Globus pallidus (tissue), 1 donor: ENCODE data around the gene ATP1B1.
"Not testable (repeated sequence)": the region's sequence is repeated elsewhere in the genome, so short reads cannot be mapped to it uniquely, and the experiment has no call there.

Experiments used
- DNase-seq: peaks from one replicate; pipeline ENCODE4 v3.0.0-alpha.2; 2015; ENCODE audit warnings: low spot score

ATP1B1 gene

DNA sequence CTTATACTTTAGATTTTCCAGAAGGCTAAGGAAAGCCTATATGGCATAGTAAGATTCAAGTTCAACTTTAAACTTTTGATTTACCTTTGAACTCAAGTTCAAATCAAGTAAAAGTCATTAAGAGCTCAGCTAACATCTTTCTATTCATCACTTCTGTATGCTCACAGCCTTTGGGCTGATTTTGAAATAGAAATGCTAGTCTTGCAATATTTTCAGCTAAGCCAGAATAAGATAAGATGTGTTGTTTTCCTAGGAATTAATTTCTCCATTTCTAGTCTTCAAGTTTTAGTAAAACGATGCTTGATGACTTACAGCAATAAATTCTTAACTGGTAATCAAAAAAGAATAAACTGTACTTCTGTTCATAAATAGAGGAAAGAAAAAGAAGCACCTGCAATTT is 35.6 kb downstream of the ATP1B1 start:
- no peak for DNase-seq

DNA sequence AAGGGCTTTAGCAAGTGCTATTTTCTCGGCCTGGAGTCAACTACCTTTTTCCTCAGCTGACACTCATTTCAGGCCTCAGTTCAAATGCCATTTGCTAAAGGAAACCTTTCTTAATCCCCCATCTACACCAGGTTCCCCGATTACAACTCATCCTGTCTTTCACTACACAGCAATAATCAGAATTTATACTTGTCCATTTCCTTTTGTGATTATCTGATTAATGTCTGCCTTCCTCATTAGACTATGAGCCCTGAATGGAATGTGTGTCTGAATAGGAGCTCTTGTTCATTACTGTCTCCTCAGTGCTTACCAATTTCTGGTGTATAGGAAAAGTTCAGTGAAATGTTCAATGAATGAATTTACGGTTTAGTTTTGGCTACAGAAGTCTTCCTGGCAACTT is 36.9 kb downstream of the ATP1B1 start:
- DNase-seq = no peak

DNA sequence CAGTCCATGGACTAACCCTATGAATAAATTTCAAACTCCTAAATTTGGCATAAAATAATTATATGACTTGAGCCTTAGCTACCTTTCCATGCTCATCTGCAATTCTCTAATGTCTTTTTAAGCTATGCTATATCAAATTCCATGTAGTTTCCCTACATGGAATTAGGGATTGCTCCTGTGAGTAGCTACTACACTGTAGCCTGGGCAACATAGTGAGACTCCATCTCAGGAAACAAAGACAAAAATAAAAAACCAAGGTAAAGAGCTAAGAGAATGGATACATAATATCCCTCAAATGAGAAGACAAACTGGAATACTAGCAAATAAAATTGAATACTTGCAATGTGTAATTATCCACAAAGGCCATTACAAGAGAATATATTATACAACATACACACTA is 37.5 kb downstream of the ATP1B1 start:
- no peak for DNase-seq

DNA sequence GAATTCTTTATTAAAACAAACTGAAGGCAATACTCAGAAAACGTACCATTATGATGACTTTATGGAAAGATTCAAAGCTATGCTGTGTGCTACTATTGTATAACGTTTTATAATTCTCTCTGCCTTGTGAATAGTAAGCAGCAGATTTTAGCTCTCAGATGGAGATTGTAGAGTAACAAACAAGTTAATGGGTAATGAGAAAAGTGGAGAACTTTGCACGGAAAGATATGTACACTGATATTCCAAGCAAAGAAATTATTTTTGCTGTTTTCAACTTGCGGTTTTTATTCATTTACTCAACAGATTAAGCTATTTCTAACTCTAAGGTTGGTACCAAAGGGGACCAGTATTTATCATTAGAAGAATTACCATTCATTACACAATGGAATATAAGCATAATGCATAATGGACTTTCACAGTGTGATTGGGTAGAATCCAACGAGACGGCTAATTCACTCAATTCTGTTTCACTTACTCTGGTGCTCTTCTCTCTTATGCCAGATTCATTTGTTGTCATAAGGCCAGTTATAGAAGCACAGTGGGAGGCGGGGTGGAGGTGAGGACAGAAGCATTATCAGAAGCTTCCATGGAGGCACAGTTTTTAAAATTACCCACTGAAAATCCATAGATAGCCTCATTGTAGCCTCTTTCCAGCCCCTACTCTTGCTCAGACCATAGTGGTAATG is 38.6 kb downstream of the ATP1B1 start:
- peak; percentile 37 for DNase-seq

DNA sequence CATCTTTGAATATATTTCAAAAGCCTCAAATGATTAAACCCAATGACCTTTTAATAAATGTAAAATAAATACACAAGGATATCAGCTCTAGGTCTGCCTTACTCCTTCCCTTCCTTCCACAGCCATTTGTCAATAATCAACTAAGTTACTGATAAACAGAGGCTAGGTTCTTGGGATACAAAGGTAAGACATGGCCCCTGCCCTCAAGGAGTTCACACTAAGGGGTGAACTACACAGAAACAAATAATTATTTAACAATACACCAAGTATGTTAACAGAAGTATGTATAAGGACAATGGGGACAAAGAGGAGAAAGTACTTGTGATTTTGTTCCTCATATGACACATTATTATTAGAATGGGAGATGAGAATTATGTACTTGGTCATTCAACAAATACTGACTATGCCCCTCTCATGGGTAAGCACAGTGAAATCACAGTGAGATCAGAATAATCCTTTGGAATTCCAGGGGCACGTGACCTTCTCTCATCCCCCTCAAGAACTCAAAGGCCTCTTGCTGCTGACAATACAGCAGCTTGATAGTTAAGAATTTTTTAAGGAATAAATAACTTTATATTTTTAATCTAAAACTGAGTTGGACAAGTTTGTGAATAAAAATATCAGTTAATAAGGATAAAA is 40.2 kb downstream of the ATP1B1 start:
- DNase-seq = no peak

DNA sequence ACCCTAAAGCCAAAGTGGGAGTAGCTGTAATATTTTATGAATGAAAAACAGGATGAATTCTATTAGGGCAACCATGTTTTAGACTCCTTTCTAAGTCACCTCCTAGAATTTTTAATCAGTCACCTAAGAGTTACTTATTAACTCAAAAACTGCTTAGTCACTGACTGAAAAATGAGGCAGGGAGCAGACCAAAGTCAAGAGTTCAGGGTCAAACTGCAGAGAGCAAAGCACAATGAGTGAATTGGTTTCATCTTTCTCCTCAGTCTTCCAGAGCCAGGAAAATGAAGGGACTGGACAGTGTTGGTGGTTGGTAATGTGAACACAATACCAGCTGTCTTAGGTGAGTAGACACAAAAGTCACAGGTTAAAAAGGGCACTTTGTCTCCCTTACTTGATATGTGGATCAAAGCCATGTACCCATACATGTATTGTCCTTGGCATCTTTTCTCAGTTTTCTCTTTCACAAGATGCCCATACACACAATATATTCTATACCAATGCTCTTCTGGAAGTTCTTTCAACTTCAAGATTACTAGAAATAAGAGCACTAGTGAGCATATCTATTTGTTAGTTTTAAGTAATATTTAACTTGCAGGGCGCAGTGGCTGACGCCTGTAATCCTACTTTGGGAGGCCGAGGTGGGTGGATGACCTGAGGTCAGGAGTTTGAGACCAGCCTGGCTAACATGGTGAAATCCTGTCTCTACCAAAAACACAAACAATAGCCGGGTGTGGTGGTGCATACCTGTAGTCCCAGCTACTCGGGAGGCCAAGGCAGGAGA is 42.2 kb downstream of the ATP1B1 start:
- DNase-seq = no peak

DNA sequence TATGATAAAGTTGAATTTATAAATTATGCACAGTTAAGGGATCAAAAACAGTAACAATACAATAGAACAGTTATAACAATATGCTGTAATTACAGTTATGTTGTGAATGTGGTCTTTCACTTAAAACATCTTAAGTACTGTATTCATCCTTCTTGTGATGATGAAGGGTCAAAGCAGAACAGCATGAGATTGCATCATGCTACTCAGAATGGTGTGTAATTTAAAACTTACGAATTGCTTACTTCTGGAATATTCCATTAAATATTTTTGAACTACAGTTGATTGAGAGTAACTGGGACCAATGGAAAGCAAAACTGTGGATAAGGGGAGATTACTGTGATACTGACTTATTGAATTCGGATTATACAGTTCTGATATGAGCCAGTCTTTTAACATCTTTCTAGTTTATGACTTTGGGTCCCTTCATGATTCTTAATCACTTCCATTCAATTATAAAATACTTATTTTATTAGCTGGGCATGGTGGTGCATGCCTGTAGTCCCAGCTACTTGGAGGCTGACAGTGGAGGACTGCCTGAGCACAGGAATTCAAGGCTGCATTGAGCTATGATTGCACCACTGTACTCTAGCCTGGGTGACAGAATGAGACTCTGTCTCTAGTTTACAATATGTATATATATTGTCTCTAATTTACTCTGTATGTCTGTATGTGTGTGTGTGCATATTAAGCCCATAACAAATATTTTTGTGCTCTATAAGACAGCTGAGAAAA is 43.2 kb downstream of the ATP1B1 start:
- no peak for DNase-seq

DNA sequence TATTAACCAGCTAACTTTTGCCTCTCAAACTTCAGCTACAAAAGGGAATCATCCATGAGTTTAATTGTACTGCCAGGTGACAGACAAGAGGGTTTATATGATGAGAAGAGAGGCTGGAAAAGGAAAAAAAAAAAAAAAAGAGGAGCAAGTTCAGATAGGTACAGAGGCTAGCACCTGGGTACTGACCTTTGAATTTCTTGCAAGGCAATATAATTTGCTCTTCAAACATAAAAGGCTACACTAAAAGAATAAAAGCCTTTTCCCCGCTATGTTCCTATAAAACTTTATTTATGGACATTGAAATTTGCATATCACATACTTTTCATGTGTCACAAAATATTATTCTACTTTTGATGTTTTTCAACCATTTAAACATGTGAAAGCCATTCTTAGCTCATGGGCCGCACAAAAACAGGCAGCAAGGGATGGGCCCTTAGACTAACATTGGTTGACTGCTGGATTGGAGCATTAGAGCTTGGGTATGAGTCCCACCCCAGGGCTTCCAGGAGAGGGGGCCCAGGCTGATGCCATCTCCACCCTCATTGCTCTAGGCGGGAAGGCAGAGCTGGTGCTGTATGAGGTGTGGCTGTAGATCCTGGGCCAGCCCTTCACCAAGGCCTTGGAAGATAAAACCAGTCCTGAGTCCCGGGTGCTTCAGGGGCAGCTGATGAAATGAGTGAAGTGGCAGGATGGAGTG is 44.3 kb downstream of the ATP1B1 start:
- DNase-seq = no peak

DNA sequence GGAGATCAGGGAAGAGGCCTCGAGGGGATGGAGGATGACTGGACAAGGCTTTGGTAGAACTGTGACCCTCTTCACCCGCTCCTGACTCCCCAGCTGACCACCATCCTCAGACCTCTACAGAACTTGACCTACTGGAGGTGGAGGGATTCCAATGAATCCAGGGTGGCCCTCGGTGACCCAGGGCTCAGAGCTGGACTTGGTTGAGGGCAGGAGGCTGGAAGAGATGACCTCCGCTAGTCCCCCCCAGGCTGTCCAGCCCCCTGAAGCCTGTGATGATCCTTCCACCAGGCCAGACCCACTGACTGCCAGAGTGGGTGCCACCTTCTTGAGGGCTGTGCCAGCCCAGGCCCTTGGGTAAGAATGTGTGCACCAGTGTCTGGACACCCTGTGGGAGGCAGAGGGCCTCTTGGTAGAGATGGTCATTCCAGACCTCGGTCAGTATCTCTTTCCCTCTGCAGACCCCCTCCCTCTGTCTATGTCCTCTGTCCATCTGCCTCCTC is 44.9 kb downstream of the ATP1B1 start:
- DNase-seq = no peak

DNA sequence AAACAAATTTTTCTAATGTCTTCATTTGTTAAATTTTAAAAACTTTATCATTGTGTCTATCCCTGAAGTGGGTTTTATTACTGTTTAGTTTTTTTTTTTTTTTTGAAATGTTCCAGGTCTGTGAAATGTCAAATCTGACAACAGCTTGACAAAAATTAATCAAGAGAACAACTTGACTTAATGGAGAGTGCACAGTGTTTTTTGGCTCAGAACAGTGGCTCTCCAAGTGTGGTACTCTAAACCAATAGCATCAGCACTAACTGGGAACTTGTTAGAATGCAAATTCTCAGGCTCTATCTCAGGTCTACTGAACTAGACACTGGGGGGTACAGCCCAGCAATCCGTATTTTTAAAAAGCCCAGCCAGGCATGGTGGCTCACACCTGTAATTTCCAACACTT is 49.2 kb downstream of the ATP1B1 start:
- DNase-seq = no peak

DNA sequence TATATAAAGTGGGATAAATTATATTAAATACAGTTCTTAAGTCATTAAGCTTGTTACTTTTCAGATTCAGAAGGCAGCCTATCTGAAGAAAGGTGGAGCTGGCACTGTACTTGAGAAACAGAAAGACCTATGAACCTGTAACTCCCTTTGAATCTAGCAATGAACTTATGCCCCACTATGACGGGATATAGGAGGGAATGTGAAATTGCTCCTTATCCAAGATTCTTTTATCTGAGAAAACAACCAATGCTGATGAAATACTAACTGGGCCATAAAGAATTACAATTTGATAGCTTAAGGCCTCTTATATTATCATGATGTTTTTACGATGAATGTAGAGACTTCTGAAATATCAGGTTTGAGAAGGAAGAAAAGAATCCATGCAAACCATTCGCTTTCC is 50.1 kb downstream of the ATP1B1 start:
- no peak for DNase-seq

DNA sequence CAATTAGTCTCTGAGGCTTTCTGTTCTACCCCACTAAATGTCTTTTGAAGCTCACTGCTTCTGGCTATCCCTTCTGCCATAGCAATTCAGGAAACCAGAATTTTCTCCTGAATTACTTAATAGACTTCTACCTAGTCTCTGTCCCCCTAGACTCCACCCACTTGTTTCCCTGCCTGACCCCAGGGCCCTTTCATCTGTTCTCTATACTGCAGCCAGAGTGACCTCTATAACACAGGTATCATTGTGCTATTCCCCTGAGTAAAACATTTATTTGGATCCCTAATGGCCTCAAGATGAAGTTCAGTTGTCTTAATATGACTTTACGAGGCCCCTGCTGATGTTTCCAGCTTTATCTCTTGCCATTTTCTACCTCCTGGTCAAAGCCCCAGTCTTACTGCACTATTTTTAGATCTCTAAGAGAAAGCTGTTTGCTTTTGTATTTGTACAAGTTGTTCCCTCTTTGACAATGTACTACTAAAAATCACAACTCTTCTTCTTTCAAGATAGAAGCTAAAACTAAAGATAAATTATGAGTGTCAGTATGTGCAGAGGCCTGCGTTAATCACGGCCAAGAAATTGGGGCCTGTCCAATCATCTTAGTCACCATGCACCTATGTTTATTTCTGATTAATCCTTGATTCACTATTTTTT is 54.5 kb downstream of the ATP1B1 start:
- no peak for DNase-seq

DNA sequence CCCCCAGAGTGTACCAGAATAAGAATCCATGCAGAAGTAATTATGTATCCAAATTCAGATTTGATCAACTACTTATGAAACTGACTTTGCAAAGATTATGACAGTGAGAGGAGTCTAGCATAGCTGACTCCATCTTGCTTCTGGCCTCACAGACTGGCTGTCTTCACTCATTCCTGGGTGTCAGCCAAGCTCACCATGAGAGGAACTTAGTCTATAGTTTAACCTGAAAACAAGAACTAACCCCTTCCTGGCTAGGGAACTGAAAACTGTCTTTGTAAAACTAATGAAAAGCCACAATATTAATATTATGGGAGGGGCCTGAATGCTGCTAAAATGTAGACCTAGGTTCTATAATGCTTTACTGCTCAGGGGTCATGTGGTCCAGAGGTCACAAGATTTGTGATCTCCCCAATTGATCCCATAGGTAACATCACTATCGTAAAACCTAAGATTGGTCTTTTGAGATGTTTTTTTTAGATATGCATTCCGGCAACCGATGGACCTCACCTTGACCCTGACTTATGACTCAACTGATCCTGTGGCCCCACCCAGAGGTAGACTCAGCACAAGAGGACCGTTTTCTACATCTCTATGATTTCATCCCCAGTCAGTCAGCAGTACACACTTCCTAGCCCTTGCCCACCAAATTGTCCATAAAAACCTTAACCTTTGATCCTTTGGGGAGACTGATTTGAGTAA is 55.2 kb downstream of the ATP1B1 start:
- DNase-seq = no peak

DNA sequence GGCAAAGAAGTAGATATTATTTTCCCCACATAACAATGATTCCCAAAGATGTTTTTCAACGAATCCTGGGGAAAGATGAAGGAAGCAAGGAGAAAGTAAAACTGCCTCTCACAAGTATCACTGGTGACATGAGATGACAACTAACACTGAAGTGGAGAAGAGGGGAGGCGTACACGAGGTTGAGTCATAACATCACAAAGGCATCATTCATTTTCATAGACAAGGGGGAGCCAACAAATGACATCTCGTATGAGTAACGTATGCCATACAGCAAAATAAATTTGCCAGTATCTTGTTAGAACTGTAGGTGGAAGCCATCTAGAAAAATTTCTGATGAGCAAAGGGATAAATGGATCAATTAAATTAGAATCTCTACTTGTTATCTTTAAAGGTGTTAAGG is 56.6 kb downstream of the ATP1B1 start:
- DNase-seq = peak; percentile 74

DNA sequence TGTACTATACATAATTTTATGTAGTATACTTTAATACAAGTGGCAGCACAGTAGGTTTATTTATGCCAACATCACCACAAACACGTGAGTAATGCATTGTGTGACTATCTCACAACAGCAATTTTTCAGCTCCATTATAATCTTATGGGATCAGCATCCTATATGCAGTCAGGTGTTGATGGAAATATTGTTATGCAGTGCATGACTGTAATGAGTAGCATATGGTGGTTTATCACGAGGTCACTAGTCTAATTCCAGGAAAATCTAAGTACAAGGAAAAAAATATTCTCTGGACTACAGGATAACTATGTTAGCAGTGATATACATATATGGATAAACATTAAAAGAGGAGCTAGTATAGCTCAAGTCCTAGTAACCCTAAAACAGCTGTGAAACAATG is 69.0 kb downstream of the ATP1B1 start:
- no peak for DNase-seq

DNA sequence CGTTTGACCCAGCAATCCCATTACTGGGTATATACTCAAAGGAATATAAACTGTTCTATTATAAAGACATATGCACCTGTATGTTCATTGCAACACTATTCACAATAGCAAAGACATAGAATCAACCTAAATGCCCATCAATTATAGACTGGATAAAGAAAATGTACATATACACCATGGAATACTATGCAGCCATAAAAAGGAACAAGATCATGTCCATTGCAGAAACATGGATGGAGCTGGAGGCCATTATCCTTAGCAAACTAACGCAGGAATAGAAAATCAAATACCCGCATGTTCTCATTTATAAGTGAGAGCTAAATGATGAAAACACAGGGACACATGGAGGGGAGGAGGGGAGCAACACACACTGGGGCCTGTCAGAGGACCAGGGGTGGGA is 72.9 kb downstream of the ATP1B1 start:
- DNase-seq = not testable (repeated sequence)

DNA sequence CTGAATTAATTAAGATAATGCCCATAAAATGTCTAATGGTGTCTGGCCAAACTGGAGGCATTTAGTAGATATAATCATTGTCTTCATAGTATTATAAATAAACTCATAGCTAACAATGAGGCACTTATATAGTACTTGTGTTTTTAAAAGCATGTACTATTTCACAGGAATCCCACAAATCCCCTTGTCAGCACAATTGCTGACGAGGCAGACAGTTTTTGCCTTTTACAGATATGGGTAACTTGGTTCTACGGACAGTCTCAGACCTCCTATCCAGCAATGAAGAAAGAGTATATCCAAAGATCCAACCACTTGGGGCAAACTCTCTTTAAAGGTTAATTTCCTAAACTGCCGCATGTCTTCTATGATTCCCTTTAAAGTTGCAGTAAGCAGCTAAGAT is 73.7 kb downstream of the ATP1B1 start:
- no peak for DNase-seq
